DND-41 (cell line): ENCODE measurements around the gene TMPRSS9.

Source experiments
- ATAC-seq: fragments of 200-7000 bp; cut with Tn5 transposase; 3 replicates; pipeline ENCODE4 v1.9.1; 2021; ENCODE audit warnings: low read depth; ENCODE audit not compliant: insufficient read depth
- DNase-seq: peaks from one replicate; pipeline ENCODE4 v3.0.0-alpha.2; 2020
- H2AFZ ChIP-seq: 2 replicates; pipeline ENCODE4 v1.6.0; 2012; ENCODE audit warnings: low read depth, low read length
- H3K27ac ChIP-seq: 2 replicates; pipeline ENCODE4 v1.5.1; 2012; ENCODE audit warnings: low read length, inconsistent platforms
- H3K27me3 ChIP-seq: fragments of 200-600 bp; sonication (generic); 2 replicates; pipeline ENCODE4 v1.6.0; 2012; ENCODE audit warnings: low read length, mild to moderate bottlenecking, inconsistent platforms; ENCODE audit not compliant: insufficient read depth, poor library complexity
- H3K36me3 ChIP-seq: 2 replicates; pipeline ENCODE4 v1.5.1; 2012; ENCODE audit warnings: low read length, inconsistent platforms; ENCODE audit not compliant: insufficient read depth
- H3K4me1 ChIP-seq: 2 replicates; pipeline ENCODE4 v1.5.1; 2012; ENCODE audit warnings: mild to moderate bottlenecking, low read length; ENCODE audit not compliant: insufficient read depth
- H3K4me2 ChIP-seq: 2 replicates; pipeline ENCODE4 v1.6.0; 2012; ENCODE audit warnings: mild to moderate bottlenecking, moderate library complexity, low read length, inconsistent platforms; ENCODE audit not compliant: insufficient read depth
- H3K4me3 ChIP-seq, 2 experiments: fragments of 200-600 bp in 1 of 2; shearing (Covaris generic) in 1 of 2; 2 replicates each; pipeline ENCODE4 v1.5.1; 2012 to 2016; ENCODE audit warnings: inconsistent platforms in 2 of 2, low read length in 2 of 2, mild to moderate bottlenecking in 2 of 2, low read depth in 1 of 2, moderate library complexity in 1 of 2
- H3K79me2 ChIP-seq: 2 replicates; pipeline ENCODE4 v1.6.0; 2012; ENCODE audit warnings: low read length, inconsistent platforms; ENCODE audit not compliant: insufficient read depth
- H3K9ac ChIP-seq: 2 replicates; pipeline ENCODE4 v1.6.0; 2012; ENCODE audit warnings: low read depth, mild to moderate bottlenecking, inconsistent platforms, low read length, moderate library complexity
- H3K9me3 ChIP-seq: 2 replicates; pipeline ENCODE4 v1.5.1; 2012; ENCODE audit warnings: low read length, moderate library complexity, mild to moderate bottlenecking, inconsistent platforms; ENCODE audit not compliant: insufficient read depth, severe bottlenecking
- H4K20me1 ChIP-seq: 2 replicates; pipeline ENCODE4 v1.6.0; 2012; ENCODE audit warnings: low read length; ENCODE audit not compliant: insufficient read depth
- CTCF ChIP-seq: IDR thresholded peaks from 2 replicates; pipeline ENCODE4 v1.5.1; 2012; ENCODE audit warnings: borderline replicate concordance, low read length, moderate library complexity, mild to moderate bottlenecking; ENCODE audit not compliant: poor library complexity, severe bottlenecking; ENCODE audit errors: extremely low read depth
- EZH2 ChIP-seq: IDR thresholded peaks from 3 replicates; pipeline ENCODE4 v1.6.1; 2012; ENCODE audit warnings: borderline replicate concordance, low read depth, mild to moderate bottlenecking, moderate library complexity, low read length, inconsistent platforms; ENCODE audit not compliant: severe bottlenecking

The TMPRSS9 gene

DNA sequence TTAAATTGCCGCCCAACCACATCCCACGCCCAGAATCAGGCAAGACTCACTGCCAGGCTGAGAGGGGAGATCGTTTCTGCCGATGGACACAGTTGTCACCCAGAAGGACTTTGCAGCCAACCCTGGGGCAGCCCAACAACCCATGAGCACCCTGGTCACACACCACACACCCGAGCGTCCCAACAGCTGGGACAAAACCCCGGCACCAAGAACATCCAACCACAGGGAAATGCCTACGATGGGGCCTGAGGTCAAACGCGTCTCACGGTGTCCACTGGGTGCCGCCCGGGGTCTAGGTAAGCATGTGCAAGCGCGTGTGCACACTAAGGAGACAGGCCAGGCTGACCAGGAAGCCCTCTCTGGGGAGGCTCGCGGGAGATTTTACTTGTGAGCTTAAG lies 83.7 kb downstream of the TMPRSS9 start:
- Histone ChIP-seq H4K20me1 (peaks cover 81% of the 10 kb centered on the region), H3K36me3 (peaks cover 75% of the 10 kb centered on the region), H3K9me3 (no peaks in the 10 kb centered on the region), H3K4me1 (peaks cover 11% of the 10 kb centered on the region; the same call in 1 of the 2 replicates), H3K79me2 (peaks cover 91% of the 10 kb centered on the region), H3K27ac (no peak overlapping the region), H3K9ac (no peak overlapping the region), H3K4me2 (no peak overlapping the region), H3K27me3 (no peaks in the 10 kb centered on the region), H3K4me3 (no peak overlapping the region), H2AFZ (no peak overlapping the region)
- DNase-seq = no peak
- no peak for TF ChIP-seq EZH2
- no peak for TF ChIP-seq CTCF
- ATAC-seq = no peak

GRCh38 chr19:2444251-2445002 lies 84.4 kb downstream of the TMPRSS9 start:
- H3K4me3 ChIP-seq = no peak overlapping the region
- no peak for DNase-seq
- H3K36me3 ChIP-seq = peaks cover 75% of the 10 kb centered on the region
- no peak overlapping the region for H3K4me2 ChIP-seq
- no peak overlapping the region for H3K27ac ChIP-seq
- H4K20me1 ChIP-seq = peaks cover 82% of the 10 kb centered on the region
- no peaks in the 10 kb centered on the region for H3K27me3 ChIP-seq
- H2AFZ ChIP-seq = no peak overlapping the region
- H3K79me2 ChIP-seq = peaks cover 91% of the 10 kb centered on the region
- H3K9me3 ChIP-seq = no peaks in the 10 kb centered on the region
- no peak for TF ChIP-seq CTCF
- TF ChIP-seq EZH2 = no peak
- no peak for ATAC-seq
- no peak overlapping the region for H3K9ac ChIP-seq
- H3K4me1 ChIP-seq = peaks cover 11% of the 10 kb centered on the region; the same call in 1 of the 2 replicates

DNA sequence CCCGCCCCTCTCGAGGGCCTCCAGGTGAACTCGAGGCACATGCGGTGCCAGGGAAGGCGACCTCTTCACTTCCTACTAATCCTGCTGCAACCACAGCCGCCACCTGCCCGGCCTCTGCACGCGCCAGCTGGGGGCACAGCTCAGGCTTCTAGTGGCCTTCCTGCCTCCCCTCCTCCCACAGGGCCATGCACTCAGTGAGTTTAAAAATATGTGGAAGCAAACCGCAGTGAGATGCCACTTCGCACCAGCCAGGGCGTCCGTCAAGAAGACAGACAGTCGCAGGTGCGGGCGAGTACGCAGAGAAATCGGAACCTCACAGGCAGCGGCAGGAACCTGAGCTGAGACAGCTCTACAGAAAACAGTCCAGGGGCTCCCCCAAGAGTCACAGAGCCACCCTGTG lies 86.3 kb downstream of the TMPRSS9 start:
- peak overlapping the region; percentile 31; the same call in 1 of the 2 replicates for H3K27ac ChIP-seq
- peaks cover 93% of the 10 kb centered on the region for H3K79me2 ChIP-seq
- H3K4me2 ChIP-seq = no peak overlapping the region
- H4K20me1 ChIP-seq = peaks cover 82% of the 10 kb centered on the region
- H3K27me3 ChIP-seq = no peaks in the 10 kb centered on the region
- H3K9me3 ChIP-seq = no peaks in the 10 kb centered on the region
- H3K4me1 ChIP-seq = peaks cover 11% of the 10 kb centered on the region; the same call in 1 of the 2 replicates
- H3K36me3 ChIP-seq = peaks cover 79% of the 10 kb centered on the region
- peak; percentile 92 for DNase-seq
- no peak for TF ChIP-seq EZH2
- no peak for TF ChIP-seq CTCF
- no peak overlapping the region for H2AFZ ChIP-seq
- no peak overlapping the region for H3K4me3 ChIP-seq
- ATAC-seq = peak; percentile 95
- no peak overlapping the region for H3K9ac ChIP-seq
